Spinal cord (tissue), 10 donors: ENCODE data around the gene SZT2. TPM values are rescaled to one million over a fixed set of nuclear protein-coding genes. Genes with fewer than 3 reads are reported as not detected.
"Not testable (repeated sequence)": the region's sequence is repeated elsewhere in the genome, so short reads cannot be mapped to it uniquely, and the experiment has no call there.

Experiments
- DNase-seq, 6 donors: peaks; one replicate each; pipeline versions ENCODE4 v3.0.0 to v3.0.0-alpha.2; 2013 to 2015; ENCODE audit warnings: low spot score in 6 of 6, low read depth in 4 of 6
- H3K27ac ChIP-seq: one replicate; pipeline ENCODE4 v1.5.1; 2013; ENCODE audit warnings: low read depth, low read length, control low read depth
- H3K27me3 ChIP-seq: one replicate; pipeline ENCODE4 v1.6.1; 2013; ENCODE audit warnings: low read length; ENCODE audit not compliant: control insufficient read depth, insufficient read depth
- H3K36me3 ChIP-seq: one replicate; pipeline ENCODE4 v1.6.1; 2013; ENCODE audit warnings: low read length; ENCODE audit not compliant: control insufficient read depth, insufficient read depth
- H3K4me1 ChIP-seq: one replicate; pipeline ENCODE4 v1.6.1; 2013; ENCODE audit warnings: low read length; ENCODE audit not compliant: control insufficient read depth, insufficient read depth
- H3K4me3 ChIP-seq: one replicate; pipeline ENCODE4 v1.5.1; 2013; ENCODE audit warnings: low read depth, low read length, control low read depth
- H3K9me3 ChIP-seq: one replicate; pipeline ENCODE4 v1.6.1; 2013; ENCODE audit warnings: low read length; ENCODE audit not compliant: control insufficient read depth, insufficient read depth
- WGBS: methylation state at CpG from one replicate; pipeline ENCODE4 v1.1.5; 2013; ENCODE audit warnings: missing lambda C conversion rate; ENCODE audit not compliant: insufficient coverage; 5-methylcytosine and 5-hydroxymethylcytosine counted together
- polyA plus RNA-seq, 2 donors: library from polyadenylated mRNA; unstranded; fragments of 120-200 nt; gene quantifications; one replicate each; pipeline ENCODE4 v1.2.1, GENCODE V29; 2013; ENCODE audit not compliant: insufficient read length in 2 of 2
- small RNA-seq: library from RNA; depleted of rRNA; stranded (forward); fragments of <200 nt; gene quantifications from one replicate; pipeline ENCODE3, GENCODE V24; 2014; ENCODE audit warnings: low replicate concordance
- total RNA-seq, 2 donors: library from RNA; depleted of rRNA in 1 of 2; stranded (reverse); fragments of 120-200 nt in 1 of 2; fragments of >200 nt in 1 of 2; gene quantifications; one replicate each; pipeline versions ENCODE4 v1.2.3 to v1.2.4, GENCODE V29; 2013 to 2014
- donor health status: healthy.

Gene SZT2
- total and polyA plus RNA-seq, 4 donors = 23.1 to 37.8 (median 27.7) TPM

DNA sequence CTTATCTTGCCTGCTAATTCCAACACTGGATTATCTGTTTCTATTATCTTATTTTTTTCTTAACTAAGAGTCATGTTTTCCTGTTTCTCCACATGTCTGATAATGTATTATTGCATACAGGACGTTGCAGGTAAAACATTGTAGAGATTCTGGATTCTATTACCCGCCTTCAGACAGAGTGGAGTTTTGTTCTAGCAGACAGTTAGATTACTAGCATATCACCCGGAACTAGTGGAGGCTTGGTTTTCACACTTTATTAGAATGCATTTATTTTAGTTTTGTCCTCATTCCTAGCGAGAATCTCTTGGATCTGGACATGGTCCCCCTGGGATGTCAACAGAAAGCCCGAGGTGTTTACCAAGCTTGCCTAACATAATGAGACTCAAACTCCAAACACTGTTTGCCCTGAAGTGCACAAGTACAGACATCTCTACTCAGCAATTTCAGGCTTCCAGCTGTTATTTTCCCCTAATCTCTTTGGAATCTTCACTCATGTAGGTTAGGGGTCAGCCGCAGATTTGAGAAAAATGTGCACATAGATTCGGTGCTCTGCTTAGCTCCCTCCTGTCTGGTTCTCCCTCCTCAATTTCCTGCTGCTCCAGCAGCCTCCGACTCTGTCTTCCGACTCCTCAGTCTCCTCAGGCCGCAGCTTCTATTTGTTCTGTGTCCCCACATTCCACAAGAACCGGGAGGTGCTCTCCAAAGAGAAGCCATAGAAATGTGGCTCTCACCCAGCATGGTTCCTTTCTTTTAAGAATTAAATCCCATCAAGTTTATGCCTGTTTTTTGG is 104.2 kb downstream of the SZT2 start:
- no peaks in the 10 kb centered on the region for H3K36me3 ChIP-seq
- no peak overlapping the region for H3K27ac ChIP-seq
- peak in 2 of 6 donors; percentile 14 to 20 for DNase-seq
- H3K4me1 ChIP-seq = no peaks in the 10 kb centered on the region
- H3K9me3 ChIP-seq = peaks cover 2% of the 10 kb centered on the region
- WGBS = 34% methylated on average over 8 of the region's 11 CpGs
- no peaks in the 10 kb centered on the region for H3K27me3 ChIP-seq
- H3K4me3 ChIP-seq = no peak overlapping the region

DNA sequence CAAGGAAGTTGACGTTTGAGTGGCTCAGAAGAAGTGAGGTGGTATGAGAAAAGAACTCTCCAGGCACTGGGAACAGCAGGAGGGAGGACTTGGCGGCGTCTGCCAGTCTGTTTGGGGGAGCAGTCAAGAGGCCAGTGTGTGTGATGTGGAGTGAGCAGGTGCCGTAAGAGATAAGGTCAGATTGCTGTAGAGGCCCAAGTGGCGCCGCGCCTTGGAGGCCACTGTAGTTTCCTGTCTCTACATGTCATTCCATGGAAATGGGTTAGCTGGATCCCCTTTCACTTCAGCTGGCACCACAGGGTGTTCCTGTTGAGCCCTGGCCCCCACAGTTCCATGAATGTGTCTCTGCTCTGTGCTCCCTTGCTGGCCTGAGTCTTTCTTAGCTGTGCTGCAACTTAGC is 105.5 kb downstream of the SZT2 start:
- DNase-seq = no peak

DNA sequence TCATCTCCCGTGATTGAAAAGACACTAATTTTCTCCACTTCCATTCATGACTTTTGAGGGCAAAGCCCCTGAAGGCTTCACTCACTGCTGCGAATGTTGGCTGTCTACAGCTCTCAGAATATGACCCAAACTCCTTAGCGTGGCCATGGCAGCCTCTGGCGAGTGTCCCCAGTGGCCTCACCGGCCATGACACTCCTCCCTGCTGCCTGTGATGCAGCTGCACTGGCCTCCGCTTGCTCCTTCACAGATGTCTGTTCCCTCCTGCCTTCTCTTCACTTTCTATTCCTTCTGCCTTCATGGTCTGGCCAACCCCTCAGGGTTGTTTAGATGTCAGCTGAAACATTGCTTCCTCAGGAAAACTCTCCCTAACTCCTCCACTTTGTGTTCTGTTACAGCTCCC is 110.2 kb downstream of the SZT2 start:
- DNase-seq = no peak
- Histone ChIP-seq H3K27me3 (no peaks in the 10 kb centered on the region), H3K36me3 (no peaks in the 10 kb centered on the region), H3K27ac (no peak overlapping the region), H3K9me3 (no peaks in the 10 kb centered on the region), H3K4me1 (peaks cover 4% of the 10 kb centered on the region), H3K4me3 (no peak overlapping the region)
- WGBS = 77% methylated on average over 5 of the region's 6 CpGs

More for the DNA sequence above, 105.5 kb downstream of the SZT2 start:
- WGBS = 88% methylated on average over 7 of the region's 7 CpGs
- Histone ChIP-seq H3K27me3 (no peaks in the 10 kb centered on the region), H3K4me1 (no peaks in the 10 kb centered on the region), H3K4me3 (no peak overlapping the region), H3K9me3 (peaks cover 2% of the 10 kb centered on the region), H3K27ac (no peak overlapping the region), H3K36me3 (no peaks in the 10 kb centered on the region)

DNA sequence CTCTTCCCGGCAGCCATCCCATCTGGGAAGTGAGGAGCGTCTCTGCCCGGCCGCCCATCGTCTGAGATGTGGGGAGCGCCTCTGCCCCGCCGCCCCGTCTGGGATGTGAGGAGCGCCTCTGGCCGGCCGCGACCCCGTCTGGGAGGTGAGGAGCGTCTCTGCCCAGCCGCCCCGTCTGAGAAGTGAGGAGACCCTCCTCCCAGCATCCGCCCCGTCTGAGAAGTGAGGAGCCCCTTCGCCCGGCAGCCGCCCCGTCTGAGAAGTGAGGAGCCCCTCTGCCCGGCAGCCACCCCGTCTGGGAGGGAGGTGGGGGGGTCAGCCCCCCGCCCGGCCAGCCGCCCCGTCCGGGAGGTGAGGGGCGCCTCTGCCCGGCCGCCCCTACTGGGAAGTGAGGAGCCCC is 112.1 kb downstream of the SZT2 start:
- not testable (repeated sequence) for H3K9me3 ChIP-seq, H3K36me3 ChIP-seq, DNase-seq, H3K4me3 ChIP-seq, H3K27me3 ChIP-seq, H3K4me1 ChIP-seq, H3K27ac ChIP-seq
- 96% methylated on average over 11 of the region's 33 CpGs for WGBS

DNA sequence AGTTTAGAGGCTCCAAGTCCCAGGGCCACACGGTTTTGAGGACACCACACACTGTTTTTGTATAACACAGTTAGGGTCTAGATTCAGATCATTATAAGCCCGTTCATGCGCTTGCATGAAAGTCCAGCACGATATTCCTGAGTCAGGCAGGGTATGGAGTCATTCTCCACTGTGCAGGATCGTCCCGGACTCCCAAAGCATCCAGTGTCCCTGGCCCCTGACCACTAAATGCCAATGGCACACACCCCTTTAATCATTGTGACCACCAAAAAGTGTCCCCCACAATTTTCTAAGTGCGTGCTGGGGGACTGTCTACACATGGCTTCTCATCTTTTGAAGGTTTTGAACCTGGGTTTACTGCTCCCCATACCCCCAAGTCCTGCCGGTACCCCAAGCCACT is 113.8 kb downstream of the SZT2 start:
- Histone ChIP-seq H3K9me3 (no peaks in the 10 kb centered on the region), H3K27me3 (no peaks in the 10 kb centered on the region), H3K36me3 (no peaks in the 10 kb centered on the region), H3K27ac (no peak overlapping the region), H3K4me1 (peaks cover 7% of the 10 kb centered on the region), H3K4me3 (no peak overlapping the region)
- 93% methylated on average over 7 of the region's 8 CpGs for WGBS
- DNase-seq = no peak

Small RNA genes within 50 kb of the gene (small RNA-seq; reads per million reads assigned to genes)
- gene MIR6735 = not detected

Other genes with a start within 250 kb of the SZT2 start
- gene EBNA1BP2, start 217.6 kb upstream of the SZT2 start, total RNA-seq = 10 to 100 TPM; 35.7 to 66.6 TPM
- gene EBNA1BP2, start 217.6 kb upstream of the SZT2 start, polyA plus RNA-seq = 10 to 100 TPM; 66.2 to 68.0 TPM
- gene CFAP57, start 217.6 kb upstream of the SZT2 start, total RNA-seq = 1 to 10 TPM; 2.9 to 6.9 TPM
- gene CFAP57, start 217.6 kb upstream of the SZT2 start, polyA plus RNA-seq = 1 to 10 TPM; 4.5 to 6.3 TPM
- 10 to 100 TPM in 1 of 2 donors, 1 to 10 TPM in 1; 7.5 to 19.3 TPM for gene TMEM125, start 119.9 kb upstream of the SZT2 start, total RNA-seq
- gene TMEM125, start 119.9 kb upstream of the SZT2 start, polyA plus RNA-seq = 10 to 100 TPM; 10.1 to 10.9 TPM
- under 1 TPM in 1 of 2 donors, not detected in 1; 0.10 TPM for gene C1orf210, start 104.3 kb upstream of the SZT2 start, total RNA-seq
- under 1 TPM in 1 of 2 donors, not detected in 1; 0.18 TPM for gene C1orf210, start 104.3 kb upstream of the SZT2 start, polyA plus RNA-seq
- 10 to 100 TPM; 16.3 to 32.3 TPM for gene TIE1, start 88.9 kb upstream of the SZT2 start, total RNA-seq
- 10 to 100 TPM; 24.5 to 27.5 TPM for gene TIE1, start 88.9 kb upstream of the SZT2 start, polyA plus RNA-seq
- gene MPL, start 52.1 kb upstream of the SZT2 start, total RNA-seq = under 1 TPM; 0.11 to 0.30 TPM
- 1 to 10 TPM in 1 of 2 donors, under 1 TPM in 1; 0.51 to 1.2 TPM for gene MPL, start 52.1 kb upstream of the SZT2 start, polyA plus RNA-seq
- 10 to 100 TPM; 11.1 to 16.3 TPM for gene CDC20, start 30.9 kb upstream of the SZT2 start, total RNA-seq
- 10 to 100 TPM; 19.5 to 21.6 TPM for gene CDC20, start 30.9 kb upstream of the SZT2 start, polyA plus RNA-seq
- gene ELOVL1, start 21.9 kb upstream of the SZT2 start, total RNA-seq = 10 to 100 TPM; 50.5 to 66.5 TPM
- gene ELOVL1, start 21.9 kb upstream of the SZT2 start, polyA plus RNA-seq = 100 to 1,000 TPM in 1 of 2 donors, 10 to 100 TPM in 1; 88.2 to 101 TPM
- 10 to 100 TPM; 31.1 to 39.7 TPM for gene MED8, start 99 bp upstream of the SZT2 start, total RNA-seq
- 10 to 100 TPM; 39.2 to 45.7 TPM for gene MED8, start 99 bp upstream of the SZT2 start, polyA plus RNA-seq
- gene HYI, start 64.0 kb downstream of the SZT2 start, total RNA-seq = 10 to 100 TPM; 23.4 to 88.1 TPM
- 10 to 100 TPM; 51.9 to 63.7 TPM for gene HYI, start 64.0 kb downstream of the SZT2 start, polyA plus RNA-seq
- gene PTPRF, start 141.0 kb downstream of the SZT2 start, total RNA-seq = 10 to 100 TPM; 51.0 to 78.1 TPM
- 100 to 1,000 TPM; 107 to 114 TPM for gene PTPRF, start 141.0 kb downstream of the SZT2 start, polyA plus RNA-seq